Activated CD8-positive, alpha-beta memory T cell treated with anti-CD3 and anti-CD28 coated beads, Interleukin-2, amount 50 U/mL, for 24 hours (primary cell): ENCODE measurements around the gene RGPD4.
"Not testable (repeated sequence)": the region's sequence is repeated elsewhere in the genome, so short reads cannot be mapped to it uniquely, and the experiment has no call there.

ENCODE experiments used
- DNase-seq: peaks from one replicate; pipeline ENCODE4 v3.0.0-alpha.2; 2020; ENCODE audit errors: extremely low read depth

The RGPD4 gene

DNA sequence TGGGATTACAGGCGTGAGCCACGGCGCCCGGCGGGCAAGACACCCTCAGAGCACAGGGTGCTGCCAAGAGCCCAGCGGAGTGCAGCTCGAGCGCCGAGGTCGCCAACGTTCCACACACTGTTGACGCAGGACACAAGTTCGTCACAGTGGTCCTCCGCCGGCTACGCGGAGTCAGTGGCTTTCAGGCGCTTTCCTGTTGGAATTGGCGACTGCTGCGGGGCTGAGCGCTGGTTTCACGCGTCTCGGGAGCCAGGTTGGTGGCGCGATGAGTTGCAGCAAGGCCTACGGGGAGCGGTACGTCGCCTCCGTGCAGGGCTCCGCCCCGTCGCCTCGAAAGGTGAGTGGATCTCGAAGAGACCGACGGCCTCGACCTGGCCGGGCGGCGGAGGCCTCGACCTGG lies at the start of gene RGPD4:
TSS of gene RGPD4 (plus strand) at position 144 of the 400 bp plus-strand sequence. CDS start at position 266, 122 bp downstream.
- not testable (repeated sequence) for DNase-seq

DNA sequence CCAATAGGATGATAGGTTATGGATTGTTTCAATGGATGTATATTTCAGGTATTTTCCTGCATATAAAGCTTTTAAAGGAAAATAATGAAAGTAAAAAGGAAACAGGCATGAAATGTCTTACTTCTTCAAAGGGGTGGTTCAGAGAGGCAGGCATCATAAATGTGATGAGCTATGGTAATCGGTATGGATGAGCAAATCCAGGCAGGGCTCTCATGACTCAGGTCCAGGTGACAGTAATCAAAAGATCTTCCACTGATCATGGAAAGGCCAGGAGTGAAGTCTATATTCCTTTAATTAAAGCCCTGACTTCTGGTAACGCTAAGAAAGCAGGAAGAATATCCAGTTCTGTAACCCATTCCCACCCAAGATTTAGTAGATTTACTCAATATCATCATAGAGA lies 48.7 kb upstream of the RGPD4 start:
- DNase-seq: no peak

DNA sequence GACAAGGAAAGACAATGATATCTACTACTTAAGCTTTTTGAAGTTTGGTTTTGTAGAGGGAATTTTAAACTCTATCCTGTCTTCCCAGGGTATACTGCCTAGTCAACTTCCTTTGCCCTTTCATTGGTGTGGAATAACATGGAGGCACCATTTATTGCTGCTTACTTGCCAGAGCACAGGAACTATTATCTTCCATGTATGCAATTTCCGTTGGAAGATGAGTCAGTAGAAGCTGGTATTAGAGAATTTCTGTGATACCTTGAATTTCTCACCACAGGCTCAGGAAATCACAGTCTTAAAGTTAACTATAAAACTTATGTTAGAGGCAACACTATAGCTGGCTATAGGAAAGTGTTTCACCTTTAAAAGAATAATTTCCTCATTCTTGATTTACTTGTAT lies 40.9 kb upstream of the RGPD4 start:
- DNase-seq: no peak

DNA sequence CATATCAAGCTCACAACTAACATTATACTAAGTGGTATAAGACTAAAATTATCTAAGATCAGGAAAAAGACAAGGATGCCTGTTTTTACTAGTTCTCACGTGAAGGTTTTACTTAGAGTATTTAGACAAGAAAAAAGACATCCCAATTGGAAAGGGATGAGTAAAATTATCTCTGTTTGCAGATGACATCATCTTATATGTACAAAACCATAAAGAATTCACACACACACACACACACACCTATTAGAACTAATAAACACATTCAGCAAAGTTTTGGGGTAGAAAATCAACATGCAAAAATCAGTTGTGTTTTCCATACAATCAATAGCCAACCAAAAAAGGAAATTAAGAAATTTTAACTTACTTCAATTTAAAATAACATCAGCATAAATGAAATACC lies 35.9 kb upstream of the RGPD4 start:
- DNase-seq: no peak

DNA sequence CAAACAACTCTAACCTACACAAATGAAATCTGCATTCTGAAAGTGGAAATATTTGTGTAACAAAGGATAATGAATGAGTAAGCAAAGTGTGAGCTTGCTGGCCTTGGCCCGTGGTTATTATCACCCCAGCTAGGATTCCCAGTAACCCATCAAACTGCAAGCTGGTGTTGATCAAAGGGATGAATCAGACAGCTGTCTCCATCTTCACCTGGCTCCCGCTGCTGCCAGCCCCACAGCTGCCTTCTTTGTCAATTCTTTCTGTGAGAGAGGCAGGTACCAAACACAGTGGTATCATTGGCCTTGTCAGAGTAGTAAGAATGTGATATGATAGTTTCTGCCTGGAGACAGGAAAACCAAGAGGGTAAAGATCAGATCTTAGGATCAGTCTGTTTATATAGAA lies 25.2 kb upstream of the RGPD4 start:
- no peak for DNase-seq

DNA sequence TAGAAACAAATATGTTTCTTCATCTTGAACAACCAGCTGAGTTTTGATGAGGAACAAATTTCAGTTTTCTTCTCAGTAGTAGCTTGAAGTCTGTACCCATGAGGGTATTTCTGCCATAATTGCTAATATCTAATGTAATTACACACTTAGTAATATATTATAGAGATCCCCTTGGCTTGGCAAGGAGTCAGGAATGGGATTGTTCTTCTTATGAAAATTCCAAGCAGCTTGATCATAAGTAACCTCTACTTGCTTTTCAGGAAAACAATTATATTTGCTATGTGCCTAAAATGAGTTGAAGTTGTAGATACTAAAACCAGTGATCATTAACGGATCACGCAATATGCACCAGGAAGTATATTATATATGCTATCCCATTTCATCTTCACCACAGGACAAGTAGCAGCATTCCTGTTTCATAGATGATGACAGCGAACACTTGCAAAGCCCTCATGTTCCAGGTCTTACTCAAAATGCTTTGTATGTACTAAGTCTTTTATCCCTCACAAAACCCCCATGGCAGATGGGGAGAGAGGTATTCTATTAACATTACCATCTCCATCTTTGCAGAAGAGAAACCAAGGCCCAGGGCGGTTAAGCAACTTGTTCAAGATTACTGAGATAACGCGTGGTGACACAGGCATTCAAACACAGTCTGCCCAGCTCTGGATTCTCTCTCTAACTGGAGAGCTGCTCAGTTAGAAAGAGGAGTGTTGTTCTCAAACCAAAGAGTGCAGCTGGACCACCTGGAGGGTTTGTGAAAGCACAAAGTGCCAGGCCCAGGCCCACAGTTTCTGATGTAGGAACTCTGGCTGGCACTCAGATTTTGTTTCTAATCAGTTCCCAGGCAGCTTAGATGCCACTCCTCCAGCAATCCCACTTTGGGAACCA lies 21.8 kb upstream of the RGPD4 start:
- no peak for DNase-seq

DNA sequence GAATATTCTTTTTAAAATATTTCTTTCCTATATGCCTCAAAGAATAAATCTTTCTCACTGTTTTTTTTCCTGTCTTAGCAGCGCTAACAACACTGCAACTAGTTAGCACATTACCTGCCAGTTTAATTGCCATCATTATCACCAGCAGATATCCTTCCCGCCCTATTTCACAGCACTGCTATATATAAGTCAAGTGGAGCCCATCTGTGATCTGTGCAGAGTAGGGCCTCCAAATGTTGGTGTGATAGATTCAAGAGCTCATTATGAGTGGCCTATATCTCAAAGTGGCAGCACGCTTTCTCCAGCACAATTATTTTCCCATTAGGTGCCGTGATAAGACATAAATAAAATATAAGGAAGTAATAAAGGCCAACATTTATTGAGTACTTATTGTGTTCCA lies 19.8 kb upstream of the RGPD4 start:
- DNase-seq: no peak

DNA sequence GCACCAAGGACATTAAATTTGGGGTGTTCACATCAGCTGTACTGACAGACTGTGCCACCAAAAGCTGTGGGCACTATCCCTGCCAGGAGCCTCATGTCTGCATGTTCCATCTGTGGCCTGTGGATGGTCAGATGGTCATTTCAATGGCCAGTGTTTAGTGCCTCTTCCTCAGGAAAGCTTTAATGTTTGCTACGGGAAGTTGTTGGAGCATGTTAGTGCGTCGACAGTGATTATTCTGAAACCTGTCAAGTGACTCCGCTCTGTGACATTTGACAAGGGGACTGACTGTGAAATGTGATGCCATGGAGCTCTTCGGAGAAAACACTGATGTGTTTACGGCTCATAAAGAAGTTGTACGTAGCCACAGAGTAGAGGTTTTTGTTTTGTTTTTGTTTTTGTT lies 18.7 kb upstream of the RGPD4 start:
- no peak for DNase-seq

DNA sequence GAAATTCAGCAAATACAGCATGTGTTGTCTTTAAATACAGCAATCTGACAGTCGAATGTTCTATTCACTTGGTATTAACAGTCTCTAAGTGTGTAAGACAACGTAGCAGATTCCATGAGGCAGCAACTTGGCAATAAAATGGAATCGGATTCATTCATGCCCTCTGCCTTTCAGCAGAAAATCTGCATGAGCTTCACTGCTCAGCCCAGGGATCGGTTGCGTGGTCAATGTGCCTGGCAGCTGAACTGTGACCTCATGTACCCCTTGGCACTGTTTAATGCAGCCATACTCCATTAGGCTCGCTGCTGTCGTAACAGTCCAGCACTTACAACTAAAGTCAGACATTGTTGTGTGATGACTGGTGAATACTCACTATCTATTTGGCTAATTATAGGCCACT lies 17.7 kb upstream of the RGPD4 start:
- no peak for DNase-seq

DNA sequence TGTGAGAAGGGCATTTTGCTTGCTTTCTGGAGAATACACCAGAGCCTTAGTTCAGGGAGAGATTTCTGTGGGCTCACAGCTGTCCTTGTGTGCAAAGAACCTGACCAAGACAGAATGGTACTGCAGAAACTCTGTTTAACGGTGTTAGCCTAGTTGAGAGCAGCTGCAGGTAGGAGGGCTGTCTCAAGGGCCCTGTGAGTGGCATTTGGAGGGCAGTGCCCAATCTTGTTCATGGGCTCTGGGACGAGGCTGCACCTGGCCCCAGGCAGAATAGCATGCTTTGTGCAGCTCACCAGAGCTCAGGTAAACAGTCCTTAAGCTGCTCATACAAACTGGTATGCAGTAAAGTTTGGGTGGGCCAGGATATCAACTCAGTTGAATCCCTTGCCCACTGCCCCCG lies 16.9 kb upstream of the RGPD4 start:
- DNase-seq: no peak

DNA sequence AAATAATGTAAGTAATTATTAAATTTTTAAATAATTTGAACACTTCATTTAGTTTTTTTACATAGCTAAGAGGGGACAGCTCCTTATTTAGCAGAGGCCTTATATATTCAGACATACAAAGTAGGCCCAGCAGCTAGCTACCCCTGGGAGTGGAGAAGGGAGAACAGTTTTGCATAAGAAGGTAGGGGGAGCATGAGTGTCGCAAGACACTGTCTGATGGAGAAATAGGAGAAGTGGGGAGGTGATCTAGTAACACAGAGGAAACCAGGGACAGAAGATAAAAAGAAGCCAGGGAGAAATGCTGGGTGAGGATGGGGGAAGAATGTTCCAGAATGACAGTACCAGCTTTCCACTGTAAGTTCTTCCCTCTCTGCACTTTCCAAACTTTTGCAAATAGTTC lies 16.0 kb upstream of the RGPD4 start:
- no peak for DNase-seq

DNA sequence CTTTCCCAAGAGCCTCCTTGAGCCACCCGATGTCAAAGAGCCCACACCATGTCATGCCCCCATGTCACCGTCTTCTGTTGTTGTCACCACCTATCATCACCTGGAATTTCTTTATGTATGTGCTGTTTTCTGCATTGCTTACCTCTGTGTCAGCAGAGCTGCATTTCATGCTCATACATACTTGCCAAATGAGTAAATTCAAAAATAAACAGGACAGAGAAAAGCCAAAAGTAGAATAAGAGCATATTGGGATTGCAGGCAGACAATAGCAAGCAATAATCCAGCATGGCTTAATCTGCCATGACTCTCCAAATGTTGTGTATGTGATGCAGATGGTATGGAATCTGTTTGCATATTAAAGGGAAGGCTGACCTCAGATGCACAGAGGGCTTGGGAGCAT lies 15.3 kb upstream of the RGPD4 start:
- DNase-seq: no peak

DNA sequence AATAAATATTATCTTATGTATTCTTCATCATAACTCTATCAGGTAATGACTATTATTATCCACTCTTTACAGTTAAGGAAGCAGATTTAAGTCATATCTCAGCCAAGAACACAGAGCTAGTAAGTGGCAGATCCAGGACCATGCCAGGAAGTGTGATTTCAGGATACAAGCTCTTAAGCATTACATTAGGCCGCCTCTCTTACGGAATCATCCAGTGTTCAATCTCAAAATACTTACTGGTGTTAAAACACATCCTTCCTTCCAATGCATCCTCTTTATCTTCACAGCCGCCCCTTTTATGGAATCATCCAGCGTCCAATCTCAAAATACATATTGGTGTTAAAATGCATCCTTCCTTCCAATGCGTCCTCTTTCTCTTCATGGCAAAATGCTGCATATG lies 14.7 kb upstream of the RGPD4 start:
- no peak for DNase-seq

DNA sequence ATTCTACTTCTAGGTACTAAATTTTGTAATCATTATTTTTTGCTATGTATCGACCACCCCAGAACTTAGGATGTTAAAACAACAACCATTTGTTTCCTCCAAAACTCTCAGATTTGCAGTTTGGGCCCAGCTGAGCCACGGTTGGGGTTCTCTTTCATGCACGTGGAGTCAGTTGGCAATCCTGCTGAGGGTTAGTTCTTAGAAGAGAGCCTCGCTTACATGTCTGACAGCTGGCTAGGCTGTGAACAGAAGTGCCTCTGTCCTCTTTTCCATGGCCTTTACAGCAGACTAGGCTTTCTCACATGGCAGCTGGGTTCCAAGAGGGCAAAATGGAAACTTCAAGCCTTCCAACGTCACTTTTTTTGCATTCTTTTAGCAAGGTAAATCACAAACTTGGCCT lies 9.3 kb upstream of the RGPD4 start:
- DNase-seq: no peak

DNA sequence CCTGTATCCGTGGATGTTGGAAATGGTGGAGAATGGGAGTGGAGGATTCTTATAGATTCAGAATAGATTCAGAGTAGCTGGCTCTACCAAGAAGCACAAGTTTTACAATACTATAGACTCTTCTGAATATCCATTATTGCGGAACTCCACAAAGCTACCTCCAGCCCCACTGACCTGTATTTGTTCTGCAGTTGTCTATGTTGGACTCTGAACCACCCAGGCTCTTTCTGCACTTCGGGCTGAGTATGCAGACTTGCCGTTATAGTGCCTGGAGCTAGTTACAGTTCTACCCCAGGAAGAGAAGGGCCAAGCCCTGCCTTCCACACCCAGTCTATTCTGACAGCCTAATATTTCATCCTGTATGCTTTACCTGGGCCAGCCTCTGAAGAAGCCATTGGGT lies 4.4 kb upstream of the RGPD4 start:
- no peak for DNase-seq

DNA sequence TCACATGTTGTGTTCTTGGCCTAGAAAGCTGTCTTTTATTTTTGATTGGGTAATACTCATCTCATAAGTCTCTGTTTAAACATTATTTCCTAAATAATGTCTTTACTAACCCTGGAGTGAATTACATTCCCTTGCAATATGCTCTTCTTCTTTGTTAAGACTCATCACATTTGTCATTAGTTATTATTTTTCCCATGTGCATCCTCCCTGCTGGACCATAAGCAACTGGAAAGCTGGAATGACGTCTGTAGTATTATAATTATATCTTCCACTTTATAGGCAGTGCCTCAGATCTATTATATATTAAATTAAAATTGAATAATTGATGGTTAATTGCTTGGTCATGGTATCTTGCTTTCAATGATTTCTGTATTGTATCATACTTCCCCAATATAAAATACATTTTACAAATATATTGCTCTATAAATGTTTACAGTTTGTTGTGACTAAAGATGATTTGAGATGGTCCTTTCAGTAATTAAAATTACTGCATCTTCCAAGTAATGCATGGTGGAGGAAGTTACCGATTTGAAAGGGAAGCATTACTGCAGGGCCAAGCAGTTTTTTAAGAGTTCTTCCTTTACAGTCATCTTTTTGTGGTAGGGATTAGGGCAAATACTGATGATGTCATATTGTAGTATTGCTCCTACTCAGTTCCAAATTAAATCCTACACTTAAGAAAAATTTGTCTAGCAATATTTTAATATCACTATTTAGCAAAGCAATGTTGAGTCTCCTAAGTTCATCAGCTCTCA lies 2.1 kb upstream of the RGPD4 start:
- no peak for DNase-seq

DNA sequence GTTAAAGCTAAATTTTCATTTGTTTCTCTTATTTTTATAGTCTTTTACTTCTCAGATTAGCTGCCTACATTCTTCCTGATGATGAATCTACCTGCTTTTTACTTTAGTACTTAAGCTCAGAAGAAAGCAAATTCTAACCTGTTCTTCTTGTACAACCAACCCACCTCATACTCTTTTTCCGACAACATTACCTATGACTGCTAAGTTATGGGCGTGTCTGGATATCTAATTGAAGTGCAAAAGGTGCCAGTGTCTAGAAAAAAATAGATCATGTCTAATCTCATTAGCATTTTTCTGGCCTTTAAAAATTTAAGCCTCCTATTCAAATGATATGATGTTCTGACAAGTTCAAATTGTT lies 1.5 kb upstream of the RGPD4 start:
- no peak for DNase-seq

DNA sequence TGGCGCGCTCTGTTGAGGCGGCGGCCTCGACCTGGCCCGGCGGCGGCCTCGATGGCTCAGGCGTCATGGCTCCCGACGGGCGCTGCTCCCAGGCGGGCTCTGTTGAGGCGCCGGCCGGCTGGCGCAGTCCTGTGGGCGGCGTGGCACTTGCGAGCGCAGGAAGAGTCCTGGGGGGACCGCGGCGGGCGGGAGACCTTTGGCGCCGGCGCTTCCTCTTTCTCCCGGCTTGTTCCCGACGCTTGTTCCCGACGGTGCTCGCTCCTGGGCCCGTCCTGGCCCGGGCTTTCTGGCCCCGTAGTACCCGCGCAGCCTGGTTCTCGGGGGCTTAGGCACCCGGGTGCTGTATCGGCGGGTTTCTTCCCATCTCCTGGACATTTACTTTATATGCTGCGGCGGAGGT lies 2.8 kb downstream of the RGPD4 start:
- DNase-seq: not testable (repeated sequence)

DNA sequence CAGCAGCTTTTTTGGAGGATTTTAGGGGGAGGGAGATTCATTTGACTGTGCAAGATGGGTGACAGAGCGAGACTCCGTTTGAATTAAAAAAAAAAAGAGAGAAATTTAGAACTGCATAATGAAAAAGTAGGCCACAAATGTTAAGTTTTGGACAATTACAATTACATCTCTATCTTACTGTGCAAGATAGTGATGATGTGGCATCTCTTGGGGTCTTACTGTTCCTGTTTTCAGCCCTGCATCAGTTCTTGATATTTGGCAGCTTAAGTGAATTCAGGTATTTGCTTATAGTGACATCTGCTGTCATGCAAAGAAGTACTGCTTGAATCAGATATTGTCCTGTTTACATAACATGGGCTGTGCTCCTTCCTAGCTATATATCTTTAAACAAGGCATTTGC lies 6.5 kb downstream of the RGPD4 start:
- DNase-seq: not testable (repeated sequence)

DNA sequence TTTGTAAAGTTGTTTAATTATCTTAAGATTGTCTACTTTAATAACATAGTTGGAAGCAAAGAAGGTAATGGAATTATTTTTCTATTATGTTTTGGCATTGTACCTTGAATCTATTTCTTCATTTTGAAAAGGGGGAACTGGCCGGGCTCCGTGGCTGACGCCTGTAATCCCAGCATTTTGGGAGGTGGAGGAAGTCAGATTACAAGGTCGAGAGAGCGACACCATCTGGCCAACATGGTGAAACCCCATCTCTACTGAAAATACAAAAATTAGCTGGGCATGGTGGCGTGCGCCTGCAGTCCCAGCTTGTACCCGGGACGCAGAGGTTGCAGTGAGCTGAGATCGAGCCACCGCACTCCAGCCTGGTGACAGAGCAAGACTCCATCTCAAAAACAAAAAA lies 6.9 kb downstream of the RGPD4 start:
- DNase-seq: not testable (repeated sequence)

DNA sequence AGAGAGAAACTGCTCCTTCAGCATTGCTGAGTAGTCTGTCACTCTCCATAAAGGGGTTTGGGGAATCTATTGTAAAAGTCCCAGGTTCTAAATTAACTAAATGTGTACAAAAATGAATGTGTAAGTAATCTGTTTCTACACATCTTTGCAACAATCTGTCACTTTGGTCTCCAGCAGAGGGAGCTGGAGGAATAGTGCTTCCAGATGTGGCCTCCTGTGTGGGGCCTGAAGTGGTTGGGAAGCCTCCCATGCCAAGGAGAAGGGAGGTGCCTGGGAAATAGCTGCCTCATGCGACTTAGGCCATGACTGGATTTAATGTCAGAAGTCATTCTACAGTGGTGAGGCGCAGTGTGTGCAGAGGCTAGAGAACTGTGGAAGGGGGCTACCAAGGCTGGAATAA lies 89.4 kb downstream of the RGPD4 start:
- not testable (repeated sequence) for DNase-seq

DNA sequence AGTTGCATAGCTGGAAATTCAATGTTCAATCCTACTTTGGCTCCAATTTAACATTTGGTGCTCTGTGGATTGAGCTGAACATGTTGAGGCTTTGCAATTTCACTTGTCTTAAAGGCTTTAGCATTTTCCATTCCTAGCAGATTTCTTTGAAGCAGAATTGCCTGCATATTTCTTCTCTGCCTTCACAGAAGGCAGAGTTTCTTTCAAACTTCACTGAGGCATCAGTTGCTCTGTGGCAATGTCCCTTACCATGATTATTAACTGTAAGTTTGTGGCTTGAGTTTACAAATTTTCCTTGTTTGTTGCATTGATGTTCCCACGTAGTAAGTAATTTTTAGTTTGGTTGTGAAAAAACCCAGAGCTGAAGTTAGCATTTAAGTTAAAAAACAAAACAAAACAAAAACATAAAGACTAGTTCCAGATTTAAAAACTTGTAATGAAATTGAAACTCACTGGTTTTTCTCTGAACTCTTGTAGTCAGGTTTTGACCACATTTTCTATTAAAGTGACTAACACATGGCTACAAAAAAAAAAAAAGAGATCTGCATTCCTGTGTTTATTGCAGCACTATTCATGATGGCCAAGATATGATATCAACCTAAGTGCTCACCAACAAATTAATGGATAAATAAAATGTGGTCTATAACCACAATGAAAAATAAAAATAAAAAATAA lies 90.1 kb downstream of the RGPD4 start:
- not testable (repeated sequence) for DNase-seq
